ENCODE data around the gene ATP6V0C. TPM values are rescaled to one million over a fixed set of nuclear protein-coding genes. Genes with fewer than 3 reads are reported as not detected.

The ATP6V0C gene
- 114 and 119 TPM in 2 replicates for total RNA-seq

DNA sequence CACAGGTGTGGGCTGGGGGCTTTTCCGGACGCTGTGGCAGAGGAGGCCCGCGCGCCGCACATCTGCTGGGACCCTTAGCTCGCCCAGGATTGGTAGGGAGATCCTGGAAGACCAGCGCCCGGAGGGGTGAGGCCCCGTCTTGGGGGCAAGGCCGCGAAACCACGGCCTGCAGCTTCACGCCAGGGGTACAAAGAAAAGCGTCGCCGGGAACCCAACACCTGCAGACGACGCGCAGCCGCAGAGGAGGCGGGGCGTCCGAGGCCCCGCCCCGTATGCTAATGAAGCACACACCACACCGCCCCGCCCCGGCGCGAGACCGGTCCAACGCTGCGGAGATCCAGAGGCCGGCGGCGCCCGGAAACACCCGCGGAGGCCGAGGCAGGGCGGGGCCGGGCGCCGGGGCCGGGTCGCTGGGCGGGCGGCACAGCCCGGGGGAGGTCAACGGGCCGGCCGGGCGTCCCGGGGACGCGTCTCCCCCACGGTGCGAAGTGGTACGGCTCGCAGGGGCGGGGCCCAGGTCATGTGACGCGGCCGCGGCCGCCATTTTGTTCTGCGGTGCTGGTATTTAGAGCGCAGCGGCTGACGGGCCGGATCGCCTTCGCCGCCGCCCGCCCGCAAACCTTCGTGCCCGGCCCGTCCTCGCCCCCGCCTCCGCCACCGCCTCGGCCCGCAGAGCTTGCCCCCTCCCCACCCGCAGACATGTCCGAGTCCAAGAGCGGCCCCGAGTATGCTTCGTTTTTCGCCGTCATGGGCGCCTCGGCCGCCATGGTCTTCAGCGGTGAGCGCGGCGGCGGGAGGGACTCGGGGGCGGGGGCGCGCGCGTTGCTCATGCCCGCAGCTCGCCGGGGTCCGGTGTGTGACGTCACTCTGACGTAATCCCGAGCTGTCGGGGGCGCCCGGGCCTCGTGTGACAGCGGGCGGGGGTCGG is at the start of gene ATP6V0C:
ATP6V0C (plus strand) TSS at position 548 of the 928 bp plus-strand sequence; CDS start at position 700, 152 bp downstream.
- Mint-ChIP-seq H3K27ac (peak within 1 kb of the TSS; percentile 86), H3K4me3 (ENCODE audit: low read depth) (peak within 1 kb of the TSS; percentile 88), H3K4me1 (ENCODE audit: low read depth) (peaks cover 29% of the 10 kb centered on the region), H3K36me3 (ENCODE audit: low read depth) (peaks cover 13% of the 10 kb centered on the region), H3K27me3 (ENCODE audit: low read depth) (no peaks in the 10 kb centered on the region), H3K9me3 (no peaks in the 10 kb centered on the region)
- peak; percentile 89 for DNase-seq (ENCODE audit: low spot score)
- intact Hi-C loops (cut with micrococcal nuclease): loop anchor here (2.0 to 10.0 kb wide), 6 partner anchors 19 to 359 kb away; partner anchors contain the start of genes ABCA3, CCNF, E4F1 and RNPS1

- H3K9me3 Mint-ChIP-seq: no peaks in the 10 kb centered on the region
- no peak for DNase-seq (ENCODE audit: low spot score)
- no peak overlapping the region for H3K4me3 Mint-ChIP-seq (ENCODE audit: low read depth)
- H3K4me1 Mint-ChIP-seq (ENCODE audit: low read depth): peaks cover 8% of the 10 kb centered on the region
- H3K27ac Mint-ChIP-seq: no peak overlapping the region
- intact Hi-C loops (cut with micrococcal nuclease): no loop called here
- peaks cover 4% of the 10 kb centered on the region for H3K36me3 Mint-ChIP-seq (ENCODE audit: low read depth)
- H3K27me3 Mint-ChIP-seq (ENCODE audit: low read depth): peaks cover 7% of the 10 kb centered on the region
These were observed 49.4 kb upstream of the ATP6V0C start for GRCh38 chr16:2464333-2464732.

DNA sequence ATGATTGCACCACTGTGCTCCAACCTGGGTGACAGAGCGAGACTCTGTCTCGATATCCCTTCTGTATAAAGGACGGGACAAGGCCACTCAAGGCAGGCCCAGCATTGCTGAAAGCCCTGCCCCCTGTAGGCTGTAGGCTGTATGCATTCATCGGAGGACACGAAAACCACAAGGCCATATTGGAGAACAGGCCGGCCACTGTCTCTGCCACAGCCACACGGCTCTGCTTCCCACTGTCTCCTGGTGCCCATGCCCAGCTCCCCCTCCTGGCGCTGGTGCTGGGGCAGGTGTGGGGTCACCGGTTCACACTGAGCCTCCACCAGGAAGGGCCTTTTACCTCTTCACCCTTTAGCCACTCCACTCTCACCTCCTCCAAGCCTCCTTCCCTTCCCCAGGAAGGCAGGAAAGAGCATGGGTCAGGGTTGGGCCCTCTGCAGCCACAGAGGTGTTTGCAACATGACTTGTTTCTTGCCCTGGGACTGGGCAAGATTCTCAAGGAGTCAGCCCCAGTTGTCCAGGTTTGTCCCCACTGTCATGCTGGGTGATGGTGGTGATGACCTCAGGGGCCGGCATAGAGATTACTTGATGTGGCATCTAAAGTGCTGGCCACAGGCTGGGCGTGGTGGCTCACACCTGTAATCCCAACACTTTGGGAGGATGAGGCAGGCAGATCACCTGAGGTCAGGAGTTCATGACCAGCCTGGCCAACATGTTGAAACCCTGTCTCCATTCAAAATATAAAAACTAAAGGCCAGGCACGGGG is 47.9 kb upstream of the ATP6V0C start:
- intact Hi-C loops (cut with micrococcal nuclease): no loop called here
- H3K27ac Mint-ChIP-seq: no peak overlapping the region

DNA sequence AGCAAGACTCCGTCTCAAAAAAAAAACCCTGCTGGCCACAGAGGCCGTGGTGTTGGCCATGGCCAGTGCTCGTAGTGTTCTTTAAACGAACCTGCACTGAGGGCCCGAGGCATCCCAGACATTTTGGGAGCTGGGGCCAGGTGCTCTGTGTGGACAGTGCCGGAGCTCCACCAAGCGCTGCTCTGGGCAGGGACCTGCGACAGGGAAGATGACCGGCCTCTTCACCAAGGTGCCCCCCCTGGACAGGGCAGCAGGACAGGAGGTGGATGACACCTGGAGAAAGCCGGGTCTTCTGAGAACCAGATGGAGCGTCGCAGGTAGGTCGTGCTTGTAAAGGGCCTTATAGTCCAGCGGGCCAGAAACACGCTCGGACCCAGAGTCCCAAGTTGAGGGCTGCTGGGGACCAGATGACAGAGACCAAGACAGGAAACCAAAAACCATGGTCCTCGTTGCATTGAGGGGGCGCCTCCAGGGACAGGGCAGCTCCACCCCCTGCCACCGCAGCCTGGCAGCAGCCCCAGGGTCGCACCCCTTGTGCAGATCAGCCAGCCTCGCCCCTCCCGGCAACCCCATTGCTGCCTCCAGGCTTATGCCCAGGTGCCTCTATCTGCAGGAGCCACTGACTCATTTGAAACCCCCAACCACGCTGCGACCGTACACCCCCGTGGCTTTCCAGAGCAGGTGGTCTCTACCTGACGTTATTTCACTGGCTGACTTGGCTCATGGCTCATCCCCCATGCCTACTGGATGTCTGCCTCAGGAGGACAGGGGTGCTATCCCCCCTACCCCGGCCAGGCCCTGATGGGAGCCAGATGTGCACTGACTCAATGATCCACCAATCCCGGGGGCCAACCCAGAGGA is 46.9 kb upstream of the ATP6V0C start:
- no peaks in the 10 kb centered on the region for H3K36me3 Mint-ChIP-seq (ENCODE audit: low read depth)
- H3K4me1 Mint-ChIP-seq (ENCODE audit: low read depth): peaks cover 4% of the 10 kb centered on the region
- intact Hi-C loops (cut with micrococcal nuclease): no loop called here
- no peak overlapping the region for H3K4me3 Mint-ChIP-seq (ENCODE audit: low read depth)
- no peak for DNase-seq (ENCODE audit: low spot score)
- no peak overlapping the region for H3K27ac Mint-ChIP-seq
- H3K9me3 Mint-ChIP-seq: no peaks in the 10 kb centered on the region
- peaks cover 20% of the 10 kb centered on the region for H3K27me3 Mint-ChIP-seq (ENCODE audit: low read depth)

More for the DNA sequence above, 47.9 kb upstream of the ATP6V0C start:
- Mint-ChIP-seq H3K9me3 (no peaks in the 10 kb centered on the region), H3K36me3 (ENCODE audit: low read depth) (no peaks in the 10 kb centered on the region), H3K4me1 (ENCODE audit: low read depth) (peaks cover 4% of the 10 kb centered on the region), H3K27me3 (ENCODE audit: low read depth) (peaks cover 20% of the 10 kb centered on the region), H3K4me3 (ENCODE audit: low read depth) (no peak overlapping the region)
- no peak for DNase-seq (ENCODE audit: low spot score)

GRCh38 chr16:2467528-2468232 is 46.1 kb upstream of the ATP6V0C start:
- H3K4me1 Mint-ChIP-seq (ENCODE audit: low read depth): peaks cover 4% of the 10 kb centered on the region
- no peak for DNase-seq (ENCODE audit: low spot score)
- no peak overlapping the region for H3K4me3 Mint-ChIP-seq (ENCODE audit: low read depth)
- peaks cover 20% of the 10 kb centered on the region for H3K27me3 Mint-ChIP-seq (ENCODE audit: low read depth)
- H3K9me3 Mint-ChIP-seq: no peaks in the 10 kb centered on the region
- intact Hi-C loops (cut with micrococcal nuclease): no loop called here
- no peak overlapping the region for H3K27ac Mint-ChIP-seq
- H3K36me3 Mint-ChIP-seq (ENCODE audit: low read depth): no peaks in the 10 kb centered on the region

DNA sequence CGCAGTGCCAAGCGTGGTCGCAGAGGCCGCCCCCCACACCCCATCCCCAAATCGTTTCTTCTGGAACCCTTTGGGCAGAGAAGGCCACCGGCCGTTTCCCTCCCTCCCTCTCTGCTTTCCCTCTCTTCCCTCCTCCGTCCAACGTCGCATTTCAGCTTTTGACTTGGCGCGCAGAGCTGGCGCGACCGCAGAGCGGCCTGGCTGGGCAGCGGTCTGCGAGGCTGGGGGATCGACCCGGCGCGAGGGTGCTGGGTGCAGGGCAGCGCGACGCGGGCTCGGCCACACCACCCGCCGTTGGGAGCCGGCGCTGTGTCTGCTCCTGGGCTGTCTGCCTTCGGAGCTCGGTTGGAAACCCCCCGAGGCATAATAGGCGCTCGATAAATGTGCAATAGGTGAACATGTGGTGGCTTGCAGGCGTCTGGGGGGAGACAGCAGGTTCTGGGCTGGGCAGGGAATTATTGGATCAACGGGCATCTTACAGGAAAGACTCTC is 45.5 kb upstream of the ATP6V0C start:
- Mint-ChIP-seq H3K9me3 (no peaks in the 10 kb centered on the region), H3K4me1 (ENCODE audit: low read depth) (peaks cover 6% of the 10 kb centered on the region), H3K4me3 (ENCODE audit: low read depth) (peak overlapping the region; percentile 21), H3K27ac (no peak overlapping the region), H3K36me3 (ENCODE audit: low read depth) (no peaks in the 10 kb centered on the region), H3K27me3 (ENCODE audit: low read depth) (peaks cover 25% of the 10 kb centered on the region)
- intact Hi-C loops (cut with micrococcal nuclease): no loop called here
- DNase-seq (ENCODE audit: low spot score): no peak

- no peak for DNase-seq (ENCODE audit: low spot score)
- Mint-ChIP-seq H3K9me3 (no peaks in the 10 kb centered on the region), H3K27me3 (ENCODE audit: low read depth) (peaks cover 27% of the 10 kb centered on the region), H3K4me3 (ENCODE audit: low read depth) (no peak overlapping the region), H3K4me1 (ENCODE audit: low read depth) (peaks cover 6% of the 10 kb centered on the region), H3K36me3 (ENCODE audit: low read depth) (no peaks in the 10 kb centered on the region), H3K27ac (no peak overlapping the region)
- intact Hi-C loops (cut with micrococcal nuclease): no loop called here
These were observed 44.9 kb upstream of the ATP6V0C start for GRCh38 chr16:2468725-2469398.

DNA sequence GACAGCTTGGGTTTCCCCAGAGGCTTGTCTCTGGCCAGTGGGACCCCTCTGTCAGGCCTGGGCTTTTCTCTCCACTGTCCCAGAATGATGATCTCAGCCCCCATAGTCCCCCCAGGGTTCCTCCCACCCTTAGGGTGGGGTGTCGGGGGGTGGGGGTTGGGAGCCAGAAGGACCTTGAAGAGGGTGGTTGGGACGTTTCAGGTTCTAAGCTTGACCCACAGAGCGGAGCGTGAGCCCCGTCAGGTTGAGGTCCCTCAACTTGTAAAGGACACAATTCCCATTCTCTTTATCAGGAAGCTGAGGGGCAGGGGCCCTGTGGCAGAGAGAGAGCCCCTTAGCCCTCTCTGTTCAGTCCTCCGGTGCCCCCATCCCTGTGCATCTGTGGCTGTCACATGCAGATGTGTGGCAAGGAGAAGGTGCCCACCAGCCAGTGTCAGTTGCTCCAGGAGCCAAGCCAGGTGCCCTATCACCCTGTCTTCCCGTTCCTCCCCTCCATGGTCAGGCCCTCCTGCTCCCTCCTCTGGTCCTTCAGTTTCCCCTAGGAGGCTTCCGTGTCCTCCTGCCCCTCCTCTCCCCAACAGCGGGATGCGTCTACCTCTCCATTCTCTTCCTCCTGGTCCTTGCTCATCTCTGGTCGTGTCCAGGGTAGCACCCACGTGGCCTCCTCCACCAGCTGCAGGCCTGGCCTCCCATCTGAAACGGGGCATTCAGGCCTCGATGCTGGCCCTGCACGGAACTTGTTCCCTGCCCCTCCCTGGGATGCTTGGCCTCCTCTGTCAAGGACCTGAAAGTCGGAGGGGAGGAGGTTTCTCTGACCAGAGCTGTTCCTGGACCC is 44.1 kb upstream of the ATP6V0C start:
- Mint-ChIP-seq H3K27ac (no peak overlapping the region), H3K27me3 (ENCODE audit: low read depth) (peaks cover 27% of the 10 kb centered on the region), H3K36me3 (ENCODE audit: low read depth) (no peaks in the 10 kb centered on the region), H3K4me1 (ENCODE audit: low read depth) (peaks cover 6% of the 10 kb centered on the region), H3K9me3 (no peaks in the 10 kb centered on the region), H3K4me3 (ENCODE audit: low read depth) (no peak overlapping the region)
- intact Hi-C loops (cut with micrococcal nuclease): no loop called here
- DNase-seq (ENCODE audit: low spot score): no peak

GRCh38 chr16:2470234-2470601 is 43.5 kb upstream of the ATP6V0C start:
- DNase-seq (ENCODE audit: low spot score): no peak
- intact Hi-C loops (cut with micrococcal nuclease): no loop called here
- no peak overlapping the region for H3K27ac Mint-ChIP-seq
- H3K4me1 Mint-ChIP-seq (ENCODE audit: low read depth): peaks cover 6% of the 10 kb centered on the region
- H3K9me3 Mint-ChIP-seq: no peaks in the 10 kb centered on the region
- no peaks in the 10 kb centered on the region for H3K36me3 Mint-ChIP-seq (ENCODE audit: low read depth)
- peaks cover 27% of the 10 kb centered on the region for H3K27me3 Mint-ChIP-seq (ENCODE audit: low read depth)
- no peak overlapping the region for H3K4me3 Mint-ChIP-seq (ENCODE audit: low read depth)

DNA sequence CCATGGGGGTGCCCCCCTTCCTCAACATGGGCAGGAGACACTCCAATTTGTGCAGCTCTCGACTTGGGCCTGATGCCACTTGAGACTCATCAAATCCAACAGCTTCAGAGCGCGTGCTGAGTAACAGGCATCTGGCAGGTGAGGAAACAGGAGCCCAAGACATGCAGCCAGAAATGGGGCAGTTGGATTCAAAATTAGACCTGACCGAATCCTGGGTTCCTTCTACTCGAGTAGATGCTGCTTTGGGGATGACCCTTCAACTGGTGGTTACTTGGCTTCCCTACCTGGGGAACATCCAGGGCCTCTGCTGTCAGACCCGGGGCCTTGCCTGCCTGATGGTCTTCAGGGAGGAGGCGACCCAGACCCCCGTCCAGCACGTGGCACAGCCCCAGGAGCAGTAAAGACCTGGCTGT is 43.1 kb upstream of the ATP6V0C start:
- intact Hi-C loops (cut with micrococcal nuclease): no loop called here
- H3K36me3 Mint-ChIP-seq (ENCODE audit: low read depth): no peaks in the 10 kb centered on the region
- no peak overlapping the region for H3K27ac Mint-ChIP-seq
- H3K27me3 Mint-ChIP-seq (ENCODE audit: low read depth): peaks cover 27% of the 10 kb centered on the region
- no peaks in the 10 kb centered on the region for H3K9me3 Mint-ChIP-seq
- peaks cover 6% of the 10 kb centered on the region for H3K4me1 Mint-ChIP-seq (ENCODE audit: low read depth)
- DNase-seq (ENCODE audit: low spot score): no peak
- H3K4me3 Mint-ChIP-seq (ENCODE audit: low read depth): no peak overlapping the region

All from activated T-helper 2 cell treated with anti-CD3 and anti-CD28 coated beads, Interferon-gamma antibody, Interleukin-2, Interleukin-4, amounts not matched to agents 10 μg/mL and 5 μg/mL and 100 μg/mL, durations not matched to agents 14 hours and 24 hours and 36 hours (primary cell).